Thyroid gland (tissue), 4 donors: ENCODE results near the gene SLC25A42.

Experiments
- POLR2A ChIP-seq, 2 donors: fragments of 450-650 bp; IDR thresholded peaks; one replicate each; pipeline ENCODE4 v1.6.1; 2017; ENCODE audit warnings: antibody characterized with exemption in 2 of 2, mild to moderate bottlenecking in 2 of 2, moderate library complexity in 1 of 2
- TF ChIP-seq, protein P1 (sequence below), 6 experiments: fragments of 200-600 bp in 3 of 6; fragments of 450-650 bp in 3 of 6; sonication (generic) in 3 of 6; IDR thresholded peaks; one replicate each; pipeline ENCODE4 v1.5.1; 2016 to 2019; ENCODE audit warnings: antibody characterized with exemption in 6 of 6, mild to moderate bottlenecking in 2 of 6, inconsistent platforms in 1 of 6, moderate library complexity in 1 of 6

DNA sequence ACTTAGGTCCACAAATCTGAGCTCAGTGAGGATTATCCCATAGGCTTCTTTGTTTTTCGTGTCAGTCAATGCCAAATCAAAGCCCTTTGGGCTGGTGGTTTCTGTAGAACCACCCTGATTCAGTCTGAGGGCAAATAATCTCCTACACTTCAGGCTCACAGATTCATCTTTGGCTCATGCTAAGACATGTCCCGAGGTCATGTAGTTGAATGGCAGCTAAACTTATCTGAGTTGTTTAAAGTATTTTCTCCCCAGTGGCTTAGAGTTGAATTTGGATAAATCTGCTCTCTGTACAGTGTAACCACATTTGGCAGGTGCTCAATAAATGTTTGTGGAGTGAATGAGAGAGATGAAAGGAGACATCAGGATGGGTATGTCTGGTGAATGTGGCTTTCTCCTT lies 13.1 kb upstream of the SLC25A42 start:
- TF ChIP-seq, protein P1, sequence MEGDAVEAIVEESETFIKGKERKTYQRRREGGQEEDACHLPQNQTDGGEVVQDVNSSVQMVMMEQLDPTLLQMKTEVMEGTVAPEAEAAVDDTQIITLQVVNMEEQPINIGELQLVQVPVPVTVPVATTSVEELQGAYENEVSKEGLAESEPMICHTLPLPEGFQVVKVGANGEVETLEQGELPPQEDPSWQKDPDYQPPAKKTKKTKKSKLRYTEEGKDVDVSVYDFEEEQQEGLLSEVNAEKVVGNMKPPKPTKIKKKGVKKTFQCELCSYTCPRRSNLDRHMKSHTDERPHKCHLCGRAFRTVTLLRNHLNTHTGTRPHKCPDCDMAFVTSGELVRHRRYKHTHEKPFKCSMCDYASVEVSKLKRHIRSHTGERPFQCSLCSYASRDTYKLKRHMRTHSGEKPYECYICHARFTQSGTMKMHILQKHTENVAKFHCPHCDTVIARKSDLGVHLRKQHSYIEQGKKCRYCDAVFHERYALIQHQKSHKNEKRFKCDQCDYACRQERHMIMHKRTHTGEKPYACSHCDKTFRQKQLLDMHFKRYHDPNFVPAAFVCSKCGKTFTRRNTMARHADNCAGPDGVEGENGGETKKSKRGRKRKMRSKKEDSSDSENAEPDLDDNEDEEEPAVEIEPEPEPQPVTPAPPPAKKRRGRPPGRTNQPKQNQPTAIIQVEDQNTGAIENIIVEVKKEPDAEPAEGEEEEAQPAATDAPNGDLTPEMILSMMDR (IDR thresholded peaks at IDR 0.05), result no peak
- TF ChIP-seq POLR2A (IDR thresholded peaks at IDR 0.05), result no peak
